Measurements from ENCODE around the gene PBOV1. TPM values are rescaled to one million over a fixed set of nuclear protein-coding genes. Genes with fewer than 3 reads are reported as not detected.

Gene PBOV1
- total RNA-seq, 1 experiment from 2014 or later: not detected

DNA sequence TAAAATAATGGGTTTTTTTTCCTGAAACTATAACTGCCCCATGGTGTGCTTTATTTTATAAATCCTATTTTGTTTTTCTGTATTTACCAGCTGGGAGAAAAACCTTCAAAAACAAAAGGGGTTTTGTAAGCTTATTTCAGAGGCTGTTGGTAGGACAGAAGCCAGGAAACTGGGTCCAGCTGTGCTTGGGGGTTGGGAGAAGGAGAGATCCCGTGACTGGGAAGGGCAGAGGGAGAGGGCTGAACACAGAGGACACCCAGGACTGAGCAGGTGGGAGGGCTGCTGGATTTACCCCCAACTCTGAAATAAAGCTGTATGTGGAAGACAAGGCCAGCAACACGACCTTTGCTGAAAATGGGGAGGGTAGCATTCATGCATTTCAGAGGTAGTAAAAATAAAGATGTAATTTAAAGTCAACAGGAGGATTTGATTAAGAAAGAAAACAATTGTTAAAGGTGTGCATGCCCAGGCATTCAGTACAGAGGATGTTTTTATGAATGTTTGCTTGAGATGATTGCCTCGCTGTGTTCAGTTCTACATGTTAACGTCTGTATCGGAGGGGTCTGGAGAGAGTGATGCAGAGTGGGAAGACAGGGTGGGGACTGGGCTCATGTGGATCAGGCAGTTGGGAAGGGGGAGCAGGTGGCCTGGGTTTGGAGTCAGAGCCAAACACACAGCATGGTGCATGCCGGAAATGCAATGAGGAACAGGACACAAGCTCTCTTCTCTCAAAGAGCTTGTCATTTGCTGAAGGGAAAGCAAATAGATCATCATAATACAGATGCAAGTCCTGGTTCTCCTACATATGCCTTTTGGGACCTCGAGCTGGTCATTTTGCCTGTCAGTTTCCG, 35.1 kb downstream of the PBOV1 start:
- no peak for DNase-seq (ENCODE audit: low read depth)
- in situ Hi-C loops (cut with HindIII; ENCODE audit: low pct_unique_long_range_greater_than_20kb, low sequenced_read_pairs): no loop called here

DNA sequence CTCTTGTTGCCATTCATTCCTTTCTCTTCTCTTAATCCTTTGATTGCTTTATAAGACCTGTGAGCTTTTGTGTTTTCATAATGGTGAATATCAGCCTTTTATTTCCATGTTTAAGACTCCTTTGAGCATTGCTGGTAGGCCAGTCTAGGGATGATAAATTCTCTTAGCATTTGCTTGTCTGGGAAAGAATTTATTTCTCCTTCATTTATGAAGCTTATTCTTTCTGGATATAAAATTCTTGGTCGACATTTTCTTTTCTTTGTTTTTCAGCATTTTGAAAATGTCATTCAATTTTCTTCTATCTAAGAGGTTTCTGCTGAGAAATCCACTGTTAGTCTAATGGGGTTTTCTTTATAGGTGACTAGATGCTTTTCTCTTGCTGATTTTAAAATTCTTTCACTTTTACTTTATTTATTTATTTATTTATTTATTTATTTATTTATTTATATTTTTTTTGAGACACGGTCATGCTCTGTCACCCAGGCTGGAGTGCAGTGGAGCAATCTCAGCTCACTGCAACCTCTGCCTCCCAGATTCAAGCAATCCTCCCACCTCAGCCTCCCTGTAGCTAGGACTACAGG, 41.5 kb downstream of the PBOV1 start:
- in situ Hi-C loops (cut with HindIII; ENCODE audit: low pct_unique_long_range_greater_than_20kb, low sequenced_read_pairs): no loop called here
- DNase-seq (ENCODE audit: low read depth): no peak

DNA sequence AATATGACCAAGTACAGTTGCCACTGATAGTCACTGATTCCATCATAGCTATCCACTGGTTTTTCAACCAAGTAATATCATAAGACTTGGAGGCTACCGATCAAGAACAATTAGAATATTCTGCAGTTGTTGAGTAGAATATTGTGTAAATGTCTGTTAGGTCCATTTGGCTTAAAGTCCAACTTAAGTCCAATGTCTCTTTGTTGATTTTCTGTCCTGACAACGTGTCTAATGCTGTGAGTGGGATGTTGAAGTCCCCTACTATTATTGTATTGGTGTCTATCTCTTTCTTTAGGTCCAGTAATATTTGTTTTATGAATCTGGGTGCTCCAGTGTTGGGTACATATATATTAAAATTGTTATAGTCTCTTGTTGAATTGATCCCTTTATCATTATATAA, 42.7 kb downstream of the PBOV1 start:
- no peak for DNase-seq (ENCODE audit: low read depth)
- in situ Hi-C loops (cut with HindIII; ENCODE audit: low pct_unique_long_range_greater_than_20kb, low sequenced_read_pairs): no loop called here

Other genes starting within 250 kb of the PBOV1 start
- 229 and 255 TPM in 2 replicates for gene PERP, start 111.1 kb downstream of the PBOV1 start, total RNA-seq (2014; rRNA removed; shearing (Covaris generic); ENCODE audit: low replicate concordance)
- 4.5 and 5.5 TPM in 2 replicates for gene ARFGEF3, start 56.6 kb downstream of the PBOV1 start, total RNA-seq (2014; rRNA removed; shearing (Covaris generic); ENCODE audit: low replicate concordance)
- gene SMIM28, start 159.4 kb upstream of the PBOV1 start, total RNA-seq (2014; rRNA removed; shearing (Covaris generic); ENCODE audit: low replicate concordance): not detected in 2 replicates
- 96.3 and 103 TPM in 2 replicates for gene HEBP2, start 185.7 kb upstream of the PBOV1 start, total RNA-seq (2014; rRNA removed; shearing (Covaris generic); ENCODE audit: low replicate concordance)